ENCODE measurements around the gene FRMPD4.

The FRMPD4 gene

GRCh38 chrX:12554206-12554605 lies 415.9 kb downstream of the FRMPD4 start:
- DNase-seq = no peak

- DNase-seq = no peak
These were observed 424.8 kb downstream of the FRMPD4 start for GRCh38 chrX:12563121-12563520.

GRCh38 chrX:12564221-12564620 lies 425.9 kb downstream of the FRMPD4 start:
- no peak for DNase-seq

GRCh38 chrX:12567857-12568256 lies 429.6 kb downstream of the FRMPD4 start:
- DNase-seq = peak in 1 of 2 donors; percentile 1

GRCh38 chrX:12570859-12571501 lies 432.7 kb downstream of the FRMPD4 start:
- DNase-seq = no peak

- DNase-seq = no peak
These were observed 441.0 kb downstream of the FRMPD4 start for GRCh38 chrX:12579311-12579710.

GRCh38 chrX:12580548-12580947 lies 442.3 kb downstream of the FRMPD4 start:
- DNase-seq = no peak

GRCh38 chrX:12581546-12581945 lies 443.3 kb downstream of the FRMPD4 start:
- no peak for DNase-seq

- DNase-seq = no peak
These were observed 444.4 kb downstream of the FRMPD4 start for GRCh38 chrX:12582649-12583048.

- no peak for DNase-seq
These were observed 445.3 kb downstream of the FRMPD4 start for GRCh38 chrX:12583543-12583942.

GRCh38 chrX:12595720-12596119 lies 457.4 kb downstream of the FRMPD4 start:
- no peak for DNase-seq

- DNase-seq = no peak
These were observed 471.8 kb downstream of the FRMPD4 start for GRCh38 chrX:12610079-12610478.

GRCh38 chrX:12611471-12611870 lies 473.2 kb downstream of the FRMPD4 start:
- no peak for DNase-seq

GRCh38 chrX:12614266-12614665 lies 476.0 kb downstream of the FRMPD4 start:
- DNase-seq = no peak

- DNase-seq = no peak
These were observed 476.8 kb downstream of the FRMPD4 start for GRCh38 chrX:12615061-12615460.

GRCh38 chrX:12617241-12617640 lies 479.0 kb downstream of the FRMPD4 start:
- DNase-seq = no peak

GRCh38 chrX:12647230-12647629 lies 509.0 kb downstream of the FRMPD4 start:
- DNase-seq = no peak

GRCh38 chrX:12648995-12649394 lies 510.7 kb downstream of the FRMPD4 start:
- DNase-seq = no peak

- no peak for DNase-seq
These were observed 519.2 kb downstream of the FRMPD4 start for GRCh38 chrX:12657433-12657832.

GRCh38 chrX:12657881-12658280 lies 519.6 kb downstream of the FRMPD4 start:
- no peak for DNase-seq

- DNase-seq = no peak
These were observed 523.2 kb downstream of the FRMPD4 start for GRCh38 chrX:12661464-12661863.

GRCh38 chrX:12672367-12673106 lies 534.3 kb downstream of the FRMPD4 start:
- no peak for DNase-seq

GRCh38 chrX:12673487-12673886 lies 535.2 kb downstream of the FRMPD4 start:
- DNase-seq = no peak

- DNase-seq = no peak
These were observed 541.2 kb downstream of the FRMPD4 start for GRCh38 chrX:12679522-12679921.

GRCh38 chrX:12681047-12681446 lies 542.8 kb downstream of the FRMPD4 start:
- DNase-seq = no peak
